Hematopoietic multipotent progenitor cell treated with erythropoietin and hydrocortisone succinate and interleukin-3 and kit ligand, for 17 days (in vitro differentiated cells): Measurements from ENCODE around the gene SEC14L5.
"Not testable (repeated sequence)": the region's sequence is repeated elsewhere in the genome, so short reads cannot be mapped to it uniquely, and the experiment has no call there.

ENCODE experiments used
- DNase-seq: peaks from one replicate; pipeline ENCODE4 v3.0.0-alpha.2; 2015; ENCODE audit warnings: low spot score

The SEC14L5 gene

DNA sequence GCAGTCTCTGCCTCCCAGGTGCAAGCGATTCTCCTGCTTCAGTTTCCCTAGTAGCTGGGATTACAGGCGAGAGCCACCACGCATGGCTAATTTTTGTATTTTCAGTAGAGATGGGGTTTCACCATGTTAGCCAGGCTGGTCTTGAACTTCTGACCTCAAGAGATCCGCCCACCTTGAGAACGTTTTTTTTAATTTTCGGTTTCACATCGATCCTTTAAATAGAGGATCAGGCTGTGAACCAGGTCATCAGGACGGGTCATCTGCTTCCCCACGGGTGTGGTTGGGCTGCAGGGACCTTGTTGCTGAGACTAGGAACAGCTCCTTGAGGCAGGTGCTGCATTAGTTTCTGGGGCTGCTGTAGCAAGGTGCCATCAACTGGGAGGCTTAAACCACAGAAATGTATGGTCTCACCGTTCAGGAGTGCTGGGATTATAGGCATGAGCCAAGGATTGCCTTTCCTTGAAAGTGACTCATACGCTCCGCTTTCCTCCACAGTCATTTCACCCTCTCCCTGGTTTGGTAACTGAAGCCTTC is 83.5 kb downstream of the SEC14L5 start:
- no peak for DNase-seq

DNA sequence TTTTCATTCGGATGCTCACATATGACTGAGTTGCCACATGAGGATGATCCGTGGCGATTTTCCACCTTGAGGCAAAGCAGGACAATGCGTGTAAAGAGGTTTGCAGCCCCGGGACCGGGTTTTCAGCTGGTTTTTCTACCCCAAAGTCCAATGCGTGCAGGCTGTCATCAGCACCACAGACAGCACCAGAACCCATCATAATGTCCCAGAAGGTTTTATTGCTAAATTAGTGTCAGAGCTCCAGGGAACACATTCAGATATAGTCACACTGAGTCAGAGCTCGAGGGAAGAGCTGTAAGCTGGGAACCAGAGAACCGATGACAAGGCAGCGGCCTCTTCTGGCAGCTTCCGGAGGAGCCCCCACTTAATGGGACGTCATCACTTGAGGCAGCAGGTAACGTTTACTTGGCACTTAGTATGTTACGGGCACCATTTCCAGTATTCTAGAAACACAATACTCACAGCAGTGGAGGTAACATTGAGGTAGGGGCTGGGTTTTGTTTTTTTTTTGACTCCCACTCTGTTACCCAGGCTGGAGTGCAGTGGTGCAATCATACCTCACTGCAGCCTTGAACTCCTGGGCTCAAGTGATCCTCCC is 84.5 kb downstream of the SEC14L5 start:
- DNase-seq, result no peak

DNA sequence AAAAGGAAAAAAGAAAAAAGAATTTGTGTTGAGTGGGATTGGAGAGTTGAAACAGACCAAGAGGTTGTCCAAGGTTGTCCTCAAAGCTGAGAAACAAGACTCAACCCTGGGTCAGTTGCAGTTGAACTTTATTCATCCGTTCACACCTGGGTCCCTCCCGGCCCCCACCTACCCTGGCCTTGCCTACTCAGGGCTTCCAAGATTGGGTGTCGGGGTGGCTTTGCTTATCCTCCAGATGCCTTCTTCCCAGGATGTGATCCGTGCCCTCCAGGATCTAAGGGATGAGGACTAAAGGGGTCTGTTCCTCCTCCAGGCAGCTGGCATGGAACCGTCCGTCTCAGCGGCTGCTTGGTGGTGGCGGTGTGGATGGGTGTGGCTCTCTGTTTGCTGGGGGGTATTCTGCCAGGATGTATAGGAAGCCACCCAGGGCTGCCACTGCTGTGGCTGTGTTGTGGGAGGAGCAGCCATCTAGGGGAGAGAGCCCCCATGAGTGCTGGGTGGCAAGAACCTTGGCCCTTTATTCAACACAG is 85.9 kb downstream of the SEC14L5 start:
- DNase-seq, result no peak

DNA sequence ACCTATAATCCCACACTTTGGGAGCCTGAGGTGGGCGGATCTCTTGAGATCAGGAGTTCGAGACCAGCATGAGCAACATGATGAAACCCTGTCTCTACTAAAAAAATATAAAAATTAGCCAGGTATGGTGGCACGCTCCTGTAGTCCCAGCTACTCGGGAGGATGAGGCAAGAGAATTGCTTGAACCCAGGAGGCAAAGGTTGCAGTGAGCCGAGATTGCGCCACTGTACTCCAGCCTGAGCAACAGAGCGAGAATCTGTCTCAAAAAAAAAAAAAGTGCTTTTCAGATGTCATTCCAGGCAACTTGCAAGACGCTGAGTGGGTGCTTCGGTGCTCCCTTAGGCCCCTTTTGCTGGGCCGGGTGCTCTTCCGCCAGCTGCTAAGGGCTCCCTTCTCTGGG is 86.5 kb downstream of the SEC14L5 start:
- DNase-seq, result not testable (repeated sequence)

DNA sequence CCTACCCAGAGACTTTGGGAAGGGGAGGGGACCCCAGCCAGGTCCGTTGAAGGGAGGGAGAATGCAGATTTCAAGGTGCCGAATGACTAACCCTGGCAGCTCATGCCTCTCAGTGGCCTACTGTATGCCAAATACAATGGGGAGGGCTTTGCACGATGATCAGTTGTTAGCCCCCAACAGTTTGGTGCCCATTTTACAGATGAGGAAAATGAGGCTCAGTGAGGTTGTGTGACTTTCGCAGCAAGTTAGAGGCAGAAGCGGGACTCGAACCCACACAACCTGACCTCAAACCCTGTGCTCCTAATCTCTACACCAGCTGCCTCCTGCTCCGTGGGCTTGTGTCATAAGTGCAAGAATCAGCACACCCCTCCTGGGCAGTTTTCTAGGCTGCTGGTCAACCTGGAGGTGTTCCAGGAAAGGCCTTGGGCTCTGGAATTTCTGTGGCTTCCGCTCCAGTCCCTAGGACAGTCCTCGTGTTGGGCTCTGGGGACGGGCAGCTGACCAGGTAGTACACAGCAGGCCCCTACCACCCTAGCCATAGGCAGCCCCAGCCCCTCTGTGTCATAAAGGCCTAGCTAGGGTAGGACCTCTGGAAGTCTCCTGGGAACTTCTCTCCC is 87.5 kb downstream of the SEC14L5 start:
- no peak for DNase-seq

DNA sequence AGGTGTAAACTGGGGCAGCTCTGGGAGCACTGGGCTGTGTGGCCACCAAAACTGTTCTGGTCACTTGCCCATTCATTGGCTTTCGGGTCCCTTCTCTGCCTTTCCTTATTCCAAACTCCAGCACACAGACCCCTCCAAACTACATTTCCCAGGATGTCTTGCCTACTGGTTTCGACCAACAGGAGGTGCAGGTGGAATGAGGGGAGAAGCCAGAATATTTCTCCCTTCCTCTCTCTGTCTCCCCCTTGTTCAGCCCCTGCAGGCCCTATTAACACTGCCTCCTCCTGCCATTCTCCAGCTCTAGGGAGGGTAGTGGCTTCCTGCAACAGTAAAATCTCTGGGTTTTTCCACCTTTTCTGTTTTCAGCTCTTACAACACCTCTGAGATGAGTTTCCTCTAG is 88.8 kb downstream of the SEC14L5 start:
- DNase-seq, result no peak

DNA sequence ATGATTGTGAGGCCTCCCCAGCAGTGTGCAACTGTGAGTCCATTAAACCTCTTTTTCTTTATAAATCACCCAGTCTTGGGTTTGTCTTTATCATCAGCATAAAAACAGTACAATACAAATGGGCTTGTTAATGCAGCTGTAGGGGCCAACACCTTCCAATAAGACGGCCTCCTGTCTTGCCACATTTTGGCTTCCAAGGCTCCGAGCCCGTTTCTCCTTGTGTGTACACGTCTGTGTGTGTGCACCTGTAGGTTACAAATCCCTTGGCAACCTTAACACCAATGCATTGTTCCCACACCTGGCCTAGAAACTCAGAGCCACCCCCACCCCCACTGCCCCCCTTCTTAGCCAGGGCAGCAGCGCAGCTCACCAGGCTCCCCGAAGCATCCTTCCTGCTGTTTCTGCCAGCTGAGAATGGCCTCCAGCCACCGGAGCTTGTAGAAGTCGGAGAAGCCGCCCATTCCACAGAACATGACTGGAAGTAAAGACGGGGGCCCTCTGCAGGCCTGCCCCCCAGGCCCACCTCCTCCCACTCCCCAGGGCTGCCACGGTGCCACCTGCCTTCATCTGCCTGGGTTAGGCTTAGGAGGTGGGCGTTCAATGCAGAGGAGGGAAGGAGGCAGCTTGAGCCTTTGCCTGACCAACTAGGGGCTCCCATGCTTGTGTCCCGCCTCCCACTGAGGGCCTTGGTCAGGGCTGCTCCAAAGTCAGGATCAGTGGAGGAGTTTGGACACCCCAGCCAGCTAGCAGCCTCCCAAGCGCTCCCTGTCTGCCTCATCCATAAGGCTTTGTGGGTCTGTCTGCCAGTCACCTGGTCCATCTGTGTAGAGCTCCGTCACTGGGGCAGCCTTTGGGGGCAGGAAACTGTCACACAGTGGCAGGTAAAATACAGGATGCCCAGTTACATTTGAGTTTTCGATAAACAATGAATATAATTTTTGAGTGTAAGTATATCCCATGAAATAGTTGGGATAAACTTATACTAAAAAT is 97.0 kb downstream of the SEC14L5 start:
- DNase-seq, result no peak

DNA sequence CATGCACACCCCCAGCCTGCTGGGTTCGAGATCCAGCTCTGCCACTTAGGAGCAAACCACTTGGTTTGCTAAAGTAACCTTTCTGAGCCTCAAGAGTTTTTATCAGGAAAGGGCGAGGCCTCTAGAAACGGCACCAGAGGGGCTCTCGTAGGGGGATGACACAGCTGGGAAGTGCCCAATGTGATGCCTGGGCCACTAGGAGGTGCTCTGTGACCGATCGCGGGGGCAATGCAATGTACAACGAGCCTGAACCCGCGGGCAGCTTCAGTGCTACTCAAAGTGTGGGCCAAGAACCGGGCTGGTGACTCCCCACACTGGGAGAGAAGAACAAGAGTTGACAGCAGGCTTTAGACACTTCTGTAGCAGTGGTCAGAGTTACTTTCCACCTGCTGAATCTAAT is 98.2 kb downstream of the SEC14L5 start:
- DNase-seq, result peak; percentile 54

DNA sequence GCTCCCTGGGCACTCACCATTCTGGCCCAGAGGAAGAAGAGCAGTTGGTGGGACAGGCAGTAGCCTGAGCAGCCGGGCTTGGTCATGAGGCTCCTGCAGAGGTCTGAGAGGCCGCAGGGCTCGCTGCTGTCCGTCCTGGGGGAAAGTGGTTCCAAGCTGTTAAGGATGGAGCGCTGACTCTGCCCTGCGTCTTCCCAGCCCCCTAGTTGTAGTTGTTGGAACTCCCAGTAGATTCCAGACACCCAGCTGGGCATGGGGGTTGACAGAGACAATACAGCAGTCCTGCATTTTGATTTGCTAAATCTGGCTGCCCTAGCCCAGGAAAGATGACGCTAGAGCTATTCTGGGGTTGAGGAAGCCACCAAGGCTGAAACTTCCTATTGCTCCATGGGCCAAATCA is 100.3 kb downstream of the SEC14L5 start:
- DNase-seq, result no peak

DNA sequence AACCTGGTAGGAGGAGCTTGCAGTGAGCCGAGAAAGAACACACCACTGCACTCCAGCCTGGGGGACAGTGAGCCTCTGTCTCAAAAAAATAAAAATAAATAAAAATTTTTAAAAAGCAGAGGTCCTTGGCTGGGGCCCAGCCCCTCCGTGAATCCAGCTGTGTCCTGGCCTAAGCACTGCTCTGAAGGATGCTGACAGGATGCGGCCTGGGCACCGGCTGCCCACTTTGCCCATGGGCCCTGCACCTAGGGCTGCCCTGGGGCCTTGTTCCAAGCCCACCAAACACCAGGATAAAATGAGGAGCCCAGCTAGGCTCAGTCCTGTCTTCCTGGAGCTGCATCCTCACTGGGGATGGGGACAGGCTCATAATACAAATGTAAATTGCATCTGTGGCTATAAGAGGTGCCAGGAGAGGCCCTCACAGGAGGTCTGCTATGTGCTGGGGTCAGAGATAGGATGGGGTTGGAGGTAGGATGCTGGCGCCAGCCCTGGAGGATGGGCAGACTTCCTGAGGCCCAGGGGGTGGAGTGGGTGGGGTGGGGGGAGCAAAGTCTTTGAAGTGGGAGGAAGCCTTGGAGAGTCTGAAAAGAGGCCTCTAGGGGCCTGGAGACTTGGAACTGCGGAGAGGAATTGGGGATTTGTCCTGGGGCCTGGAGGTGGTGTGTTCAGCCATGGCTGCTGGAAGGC is 101.4 kb downstream of the SEC14L5 start:
- no peak for DNase-seq

DNA sequence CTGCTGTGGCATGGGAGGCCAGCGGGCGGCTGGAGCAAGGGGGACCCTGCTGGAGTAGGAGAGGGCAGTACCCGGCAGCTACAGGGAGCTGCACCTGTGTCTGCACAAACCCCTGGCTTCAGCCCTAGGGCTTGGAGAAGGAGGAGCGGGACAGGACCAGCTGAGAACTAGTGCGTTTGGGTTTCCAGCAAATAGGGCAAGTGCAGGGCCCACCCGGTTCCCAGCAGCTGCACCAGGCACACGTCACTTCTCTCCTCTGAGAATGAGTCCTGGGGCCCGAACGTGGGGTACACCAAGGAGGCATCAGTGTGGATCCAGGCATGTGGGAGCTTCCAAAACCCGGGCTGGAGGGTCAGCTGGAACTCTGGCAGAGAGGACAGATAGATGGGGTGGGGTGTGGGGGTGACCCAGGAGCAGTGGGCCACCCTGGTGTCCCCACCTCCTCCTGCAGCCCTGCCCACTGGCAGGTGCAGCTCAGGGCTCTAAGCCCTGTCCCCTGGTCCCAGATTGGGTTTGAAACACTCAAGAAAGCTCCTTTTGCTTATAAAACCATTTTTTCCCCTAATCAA is 102.0 kb downstream of the SEC14L5 start:
- DNase-seq, result no peak

DNA sequence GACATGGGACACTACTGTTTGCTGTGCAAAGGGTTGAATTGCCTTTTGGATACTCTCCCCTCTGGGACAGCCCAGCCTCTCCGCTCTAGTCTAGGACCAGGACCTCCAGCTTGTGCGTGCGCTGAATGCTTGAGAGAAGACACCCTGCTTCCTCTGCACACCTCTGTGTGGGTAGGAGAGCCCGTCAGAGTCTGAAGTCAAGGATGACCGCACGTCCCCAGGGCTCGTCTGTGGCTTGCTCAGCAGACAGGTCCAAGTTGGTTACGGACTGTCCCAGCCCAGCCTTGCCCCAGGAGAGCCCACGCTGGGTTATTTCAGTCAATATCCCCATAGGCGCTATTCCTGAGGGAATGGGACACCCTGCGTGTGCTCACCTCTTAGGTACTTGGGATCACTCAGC is 103.9 kb downstream of the SEC14L5 start:
- no peak for DNase-seq

DNA sequence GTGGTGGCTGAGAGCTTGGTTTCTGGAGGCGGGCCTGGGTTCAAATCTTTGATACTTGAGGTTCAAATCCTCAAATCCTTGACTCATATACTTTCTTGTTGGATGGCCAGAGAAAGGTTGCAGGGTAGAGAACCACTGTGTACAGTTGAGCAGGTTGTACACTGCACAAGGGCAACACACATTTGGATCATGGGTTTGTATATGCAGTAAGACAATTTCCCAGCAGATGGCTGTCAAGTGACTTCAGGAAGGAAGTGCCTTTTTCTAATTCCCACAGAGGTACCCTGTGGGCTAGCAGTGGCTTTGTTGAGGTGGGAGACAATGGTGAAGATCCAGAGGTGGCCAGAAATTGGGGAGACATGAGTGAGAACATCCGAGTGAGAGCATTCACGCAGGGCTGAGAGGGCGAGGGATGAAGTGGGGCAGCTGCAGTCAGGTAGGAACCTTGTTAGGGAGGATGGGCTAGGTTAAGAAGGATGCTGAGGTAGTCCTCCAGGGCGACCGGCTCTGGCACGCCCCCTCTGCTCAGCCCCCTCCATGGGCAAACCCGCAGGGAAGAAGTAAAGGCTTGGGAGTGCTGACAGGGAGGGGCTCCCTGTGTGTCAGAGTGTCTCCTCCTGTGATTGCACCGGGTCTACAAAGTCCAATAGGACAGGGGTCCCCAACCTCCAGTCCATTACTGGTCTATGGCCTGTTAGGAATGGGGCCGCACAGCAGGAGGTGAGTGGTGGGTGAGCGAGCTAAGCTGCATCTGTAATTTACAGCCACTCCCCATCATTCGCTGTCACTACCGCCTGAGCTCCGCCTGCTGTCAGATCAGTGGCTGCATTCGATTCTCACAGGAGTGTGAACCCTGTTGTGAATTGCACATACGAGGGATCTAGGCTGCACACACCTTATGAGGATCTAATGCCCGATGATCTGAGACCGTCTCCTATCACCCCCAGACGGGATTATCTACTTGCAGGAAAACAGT is 104.9 kb downstream of the SEC14L5 start:
- no peak for DNase-seq

DNA sequence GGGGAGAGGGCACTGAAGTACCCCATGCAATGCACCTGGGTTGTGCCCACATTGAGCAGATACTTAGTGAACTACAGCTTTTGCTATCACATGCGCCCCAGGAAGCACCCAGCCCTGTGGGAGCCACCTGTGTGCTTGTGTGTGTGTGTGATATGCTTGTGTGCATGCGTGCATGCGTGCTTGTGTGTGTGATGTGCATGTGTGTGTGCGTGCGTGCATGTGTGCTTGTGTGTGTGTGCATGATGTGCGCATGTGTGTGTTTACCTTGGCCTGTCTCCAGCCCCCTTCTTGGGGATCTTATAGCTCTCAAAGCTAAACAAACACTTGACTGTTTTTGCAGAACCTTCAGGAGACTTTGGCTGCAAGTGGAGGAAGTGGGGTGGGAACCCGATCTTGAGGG is 106.8 kb downstream of the SEC14L5 start:
- DNase-seq, result no peak

DNA sequence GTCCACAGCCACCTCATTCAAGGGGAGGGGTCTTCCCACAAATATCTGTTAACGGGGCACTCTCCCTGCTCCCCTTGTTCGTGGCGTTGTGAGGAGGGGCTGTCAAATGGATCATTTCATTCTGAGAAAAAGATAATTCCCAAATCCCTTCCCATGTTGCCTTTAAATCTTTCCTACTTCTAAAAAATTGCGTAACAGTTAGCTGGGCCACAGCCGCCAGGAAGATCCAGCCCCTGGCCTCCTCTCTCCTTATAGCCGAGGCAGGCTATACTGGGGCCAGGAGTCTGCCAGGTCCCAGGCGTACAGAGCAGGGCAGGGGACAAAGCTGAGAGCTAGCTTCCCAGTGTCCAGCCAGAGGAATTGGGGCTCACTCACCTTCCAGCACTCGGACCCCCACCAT is 107.2 kb downstream of the SEC14L5 start:
- no peak for DNase-seq

DNA sequence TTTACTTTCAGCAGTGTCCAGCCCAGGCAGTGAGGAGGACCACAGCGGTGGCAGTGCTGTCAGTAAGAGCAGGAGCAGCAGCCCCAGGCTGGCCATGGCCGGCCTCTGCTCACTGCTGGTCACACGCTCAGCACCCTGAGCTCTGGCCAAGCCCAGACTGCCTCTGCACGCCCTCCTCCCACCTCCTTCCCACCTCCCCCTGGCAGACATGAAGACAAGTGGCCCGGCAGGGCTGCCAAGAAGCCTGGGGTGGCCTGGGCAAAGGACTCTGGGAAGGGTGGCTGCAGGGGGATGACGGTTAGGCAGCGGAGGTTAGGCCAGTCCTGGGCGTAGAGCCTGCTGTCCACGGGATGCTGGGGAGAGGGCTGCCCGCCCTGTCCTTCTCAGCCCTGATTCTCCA is 107.7 kb downstream of the SEC14L5 start, which contains the start of gene C16orf89:
Gene C16orf89 (minus strand): TSS at position 144 of the 400 bp plus-strand sequence. CDS start 48 bp downstream, at position 96.
- DNase-seq, result no peak

DNA sequence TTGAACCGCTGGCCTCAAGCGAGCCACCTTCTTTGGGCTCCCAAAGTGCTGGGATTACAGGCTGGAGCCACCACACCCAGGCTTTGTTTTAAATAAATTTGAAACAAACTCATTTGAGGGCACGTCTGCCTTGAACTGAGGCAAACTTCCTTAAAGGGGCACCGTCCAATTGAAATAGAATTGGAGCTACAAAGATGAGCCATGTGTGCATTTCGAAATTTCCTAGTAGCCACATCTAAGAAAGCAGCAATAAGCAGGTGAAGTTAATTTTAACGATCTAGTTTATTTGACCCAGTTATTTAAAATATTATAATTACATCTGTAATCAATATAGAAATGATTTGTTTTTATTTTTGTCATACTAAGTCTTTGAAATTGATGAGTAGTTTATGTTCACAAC is 108.4 kb downstream of the SEC14L5 start:
- no peak for DNase-seq
